Activated CD4-positive, alpha-beta T cell treated with anti-CD3 and anti-CD28 coated beads for 1 hour (primary cell): ENCODE measurements around the gene NOS1AP.
"Not testable (repeated sequence)": the region's sequence is repeated elsewhere in the genome, so short reads cannot be mapped to it uniquely, and the experiment has no call there.

Experiments used
- DNase-seq: peaks from one replicate; pipeline ENCODE4 v3.0.0-alpha.2; 2020

NOS1AP gene

DNA sequence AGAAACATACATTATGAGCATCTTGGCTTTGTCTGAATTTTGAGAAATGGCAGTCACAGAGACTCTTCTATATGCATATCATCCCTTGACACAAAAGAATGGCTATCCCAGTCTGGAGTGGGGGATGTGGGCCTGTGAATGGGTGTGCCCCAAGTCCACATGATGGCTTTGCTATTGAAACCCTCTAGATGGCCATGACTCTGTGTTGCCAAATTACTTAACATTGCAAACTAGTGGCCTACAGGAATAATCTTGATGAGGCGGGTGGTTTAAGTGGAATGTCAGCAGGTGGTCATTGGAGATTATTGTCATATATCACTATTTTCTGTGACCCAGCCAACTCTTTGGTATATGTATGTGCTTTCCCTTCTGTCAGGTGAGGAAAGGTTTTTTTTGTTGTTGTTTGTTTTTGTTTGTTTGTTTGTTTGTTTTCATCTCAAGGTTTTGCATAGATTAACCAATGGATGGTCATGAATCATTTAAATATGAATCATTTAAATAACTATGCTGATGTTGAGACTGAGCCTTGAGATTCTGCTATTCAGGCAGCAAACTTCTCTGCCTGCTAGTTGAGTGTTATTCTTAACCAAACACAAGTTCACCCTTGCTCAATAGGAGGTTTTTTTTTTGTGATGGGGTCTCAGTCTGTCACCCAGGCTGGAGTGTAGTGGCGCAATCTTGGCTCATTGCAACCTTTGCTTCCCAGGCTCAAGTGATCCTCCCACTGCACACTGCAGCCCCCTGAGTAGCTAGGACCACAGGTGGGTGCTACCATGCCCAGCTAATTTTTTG lies 103.0 kb downstream of the NOS1AP start:
- no peak for DNase-seq

- DNase-seq = not testable (repeated sequence)
Measured at GRCh38 chr1:162173607-162174006, 104.1 kb downstream of the NOS1AP start.

- DNase-seq = not testable (repeated sequence)
Measured at GRCh38 chr1:162174027-162174426, 104.5 kb downstream of the NOS1AP start.

DNA sequence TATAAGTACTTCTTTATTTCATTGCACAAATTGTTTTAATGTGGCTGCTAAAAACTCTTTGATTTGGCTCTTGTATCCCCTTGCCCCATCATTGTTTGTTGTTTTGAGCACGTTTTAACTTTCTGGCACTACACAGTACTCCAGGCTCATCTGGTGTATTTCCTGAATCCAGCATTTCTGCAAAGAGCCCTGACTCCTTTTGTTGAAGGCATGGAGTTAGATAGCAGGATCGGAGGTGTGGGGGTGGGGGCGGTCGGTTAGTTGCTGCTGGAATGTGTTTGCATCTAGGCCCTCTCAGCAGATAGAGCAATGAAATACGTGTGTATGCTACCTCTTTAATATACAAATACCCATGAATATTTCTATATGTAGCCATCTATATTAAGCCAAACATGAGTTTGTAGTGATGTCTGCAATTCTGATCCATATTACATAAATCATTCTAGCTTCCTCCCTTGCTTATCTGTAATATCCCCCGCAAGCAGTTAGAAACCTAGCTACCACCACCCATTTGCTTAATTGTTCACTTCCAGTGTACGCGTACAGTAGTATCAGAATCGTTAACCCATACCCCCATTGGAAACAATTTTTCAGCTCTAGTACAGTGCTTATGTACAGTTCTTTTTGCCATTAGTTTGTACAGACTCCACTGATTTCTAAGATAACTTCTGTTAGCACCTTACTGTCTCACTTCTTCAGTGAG lies 106.0 kb downstream of the NOS1AP start:
- no peak for DNase-seq

DNA sequence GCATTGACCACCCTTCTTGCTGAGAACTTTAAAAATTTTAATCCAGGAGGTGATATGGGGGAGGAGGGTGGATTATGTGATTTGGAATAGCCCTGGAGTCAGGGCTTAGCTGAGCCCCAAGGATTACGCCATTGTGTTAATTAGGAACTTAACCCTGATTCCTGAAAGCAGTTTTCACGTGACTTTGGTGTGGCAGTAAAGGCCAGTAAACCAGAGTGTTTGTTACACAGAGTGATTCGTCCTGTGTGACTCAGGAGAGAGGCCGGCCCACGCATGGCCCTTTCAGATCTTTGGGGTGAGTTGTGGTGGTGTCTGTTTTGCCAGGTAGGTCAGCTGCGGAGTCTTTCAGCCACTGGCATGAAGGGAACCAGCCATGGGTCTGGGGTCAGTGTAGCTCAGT lies 107.6 kb downstream of the NOS1AP start:
- no peak for DNase-seq

GRCh38 chr1:162178432-162178831 lies 108.9 kb downstream of the NOS1AP start:
- no peak for DNase-seq

- no peak for DNase-seq
Measured at GRCh38 chr1:162179121-162179520, 109.6 kb downstream of the NOS1AP start.

DNA sequence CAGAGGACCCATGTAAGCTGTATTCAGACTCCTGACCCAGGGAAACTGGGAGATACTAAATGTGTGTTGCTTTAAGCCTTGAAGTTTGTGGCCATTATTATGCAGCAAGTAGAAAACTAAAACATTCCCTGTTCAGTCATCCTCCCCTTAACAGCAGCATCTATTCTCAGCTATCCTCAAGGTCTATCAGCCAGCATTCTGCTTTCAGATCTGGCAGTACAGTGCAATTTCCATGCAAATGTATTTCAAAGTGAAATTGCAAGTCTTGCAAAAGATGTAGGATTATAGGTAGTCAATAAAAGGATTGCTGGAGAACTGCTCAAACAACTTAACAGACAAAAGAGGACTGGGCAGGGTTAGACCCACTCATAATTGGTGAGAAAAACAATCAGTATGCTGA lies 111.3 kb downstream of the NOS1AP start:
- DNase-seq = no peak

- no peak for DNase-seq
Measured at GRCh38 chr1:162182090-162182489, 112.6 kb downstream of the NOS1AP start.

DNA sequence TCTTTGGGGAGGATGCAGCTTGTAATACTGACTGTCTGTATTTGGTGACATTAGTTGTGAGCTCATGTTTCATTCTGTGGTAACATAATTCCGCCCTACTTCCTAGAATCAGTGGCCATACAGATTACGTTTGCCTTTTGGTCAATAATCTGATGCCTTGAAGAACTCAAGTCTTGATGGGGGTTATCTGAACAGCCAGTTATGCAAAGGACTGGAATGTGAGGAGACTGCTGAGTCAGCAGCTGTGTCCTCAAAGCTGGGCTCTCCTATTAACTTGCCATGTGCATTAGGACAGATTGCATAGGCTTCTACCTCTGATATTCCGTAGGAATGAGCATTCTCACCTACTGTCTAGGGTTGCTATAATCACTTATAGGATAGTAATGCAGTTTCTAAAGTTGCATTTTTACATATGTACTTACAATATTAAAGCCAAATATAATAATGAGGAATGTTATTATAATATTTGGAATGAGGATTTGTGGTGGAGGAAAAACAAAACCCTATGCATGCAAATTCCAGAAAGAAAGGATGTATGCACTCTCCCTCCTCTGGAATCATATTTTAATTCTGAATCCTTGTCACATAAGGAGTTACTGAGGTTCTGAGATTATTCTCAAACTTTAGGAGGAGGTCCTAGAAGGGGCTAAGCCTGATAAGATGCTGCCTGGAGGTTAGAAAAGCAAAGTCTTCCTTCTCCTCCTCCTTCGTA lies 116.0 kb downstream of the NOS1AP start:
- DNase-seq = no peak

- no peak for DNase-seq
Measured at GRCh38 chr1:162186026-162186374, 116.5 kb downstream of the NOS1AP start.

DNA sequence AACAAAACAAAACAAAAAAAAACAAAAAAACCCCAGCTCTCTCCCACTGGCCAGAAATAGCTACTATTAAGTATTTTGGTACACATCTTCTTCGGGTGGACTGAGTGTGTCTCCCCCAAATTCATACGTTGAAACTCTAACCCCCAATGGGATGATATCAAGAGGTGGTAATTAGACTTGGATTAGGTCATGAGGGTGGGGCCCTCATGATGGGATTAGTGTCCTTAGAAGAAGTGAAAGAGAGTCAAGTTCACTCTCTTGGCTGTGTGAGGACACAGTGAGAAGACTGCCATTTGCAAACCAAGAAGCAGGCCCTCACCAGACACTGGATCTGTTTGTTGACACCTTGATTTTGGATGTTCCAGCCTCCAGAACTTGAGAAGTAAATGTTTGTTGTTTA lies 116.9 kb downstream of the NOS1AP start:
- DNase-seq = no peak

DNA sequence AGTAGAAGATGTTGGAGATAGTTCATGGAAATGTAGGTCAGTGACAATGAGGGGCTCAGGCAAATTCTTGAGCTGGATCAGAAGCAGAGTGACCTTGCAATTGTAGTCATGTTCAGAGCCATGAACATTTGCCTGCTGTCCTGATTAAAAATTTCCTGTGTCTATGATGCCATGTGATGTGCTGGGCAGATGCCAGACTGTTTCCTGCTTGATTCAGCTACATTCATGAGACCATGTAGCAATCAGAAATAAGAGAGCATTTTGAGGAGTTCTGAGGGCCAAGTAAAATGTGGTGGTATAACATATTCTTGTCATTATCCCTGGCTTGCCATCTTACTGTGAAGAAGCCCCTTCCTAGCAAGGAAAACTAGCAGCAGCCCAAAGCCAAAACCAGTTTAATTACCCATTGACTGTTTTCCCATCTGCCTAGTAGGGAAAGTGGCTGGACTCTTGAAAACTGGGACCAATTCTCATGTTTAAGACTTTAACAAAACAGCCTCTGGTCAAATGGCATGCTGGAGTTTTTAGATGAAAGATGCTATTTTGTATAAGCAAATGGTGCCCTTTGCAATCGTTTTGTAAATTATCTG lies 118.3 kb downstream of the NOS1AP start:
- DNase-seq = no peak

GRCh38 chr1:162189345-162189744 lies 119.9 kb downstream of the NOS1AP start:
- DNase-seq = no peak

GRCh38 chr1:162191396-162192305 lies 122.2 kb downstream of the NOS1AP start:
- DNase-seq = no peak

DNA sequence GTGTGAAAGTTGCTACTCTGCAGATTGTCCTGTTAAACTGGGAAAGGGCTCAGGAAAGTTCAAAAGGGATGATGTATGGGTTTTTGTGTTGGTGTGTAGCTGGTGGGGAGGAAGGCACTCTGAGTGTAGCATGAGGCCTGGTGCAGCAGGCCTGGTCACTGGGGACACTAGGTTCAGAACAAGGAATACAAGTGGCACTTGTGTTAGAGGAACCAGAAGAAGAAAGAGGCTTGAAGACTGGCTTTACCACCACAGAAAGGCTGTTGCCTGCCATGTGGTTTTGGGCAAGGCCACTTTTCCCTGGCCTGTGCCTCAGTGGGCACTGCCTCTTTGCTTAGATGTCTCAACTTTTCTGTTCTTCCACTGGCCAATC lies 122.8 kb downstream of the NOS1AP start:
- no peak for DNase-seq

- no peak for DNase-seq
Measured at GRCh38 chr1:162192763-162193162, 123.3 kb downstream of the NOS1AP start.

DNA sequence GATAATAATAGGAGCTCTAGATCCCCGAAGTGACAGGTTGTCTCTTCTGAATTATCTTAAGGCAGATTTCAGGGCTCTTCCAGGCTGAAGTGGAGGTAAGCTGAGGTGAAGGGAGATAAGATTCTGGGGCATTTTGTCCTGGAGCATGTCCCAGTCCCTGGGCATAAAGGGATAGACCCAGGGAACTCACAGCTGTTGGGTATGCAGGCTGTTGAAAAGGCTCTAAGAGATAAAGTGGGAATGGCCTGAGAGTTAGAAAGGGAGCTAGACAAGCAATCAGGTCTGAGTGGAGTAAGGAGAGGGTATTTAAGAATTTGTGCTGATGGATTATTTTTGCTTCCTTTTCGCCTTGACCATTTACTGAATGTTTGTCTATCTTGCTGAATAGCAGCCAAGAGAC lies 123.7 kb downstream of the NOS1AP start:
- DNase-seq = no peak

- DNase-seq = no peak
Measured at GRCh38 chr1:162193815-162194214, 124.3 kb downstream of the NOS1AP start.

GRCh38 chr1:162195567-162195966 lies 126.1 kb downstream of the NOS1AP start:
- no peak for DNase-seq

DNA sequence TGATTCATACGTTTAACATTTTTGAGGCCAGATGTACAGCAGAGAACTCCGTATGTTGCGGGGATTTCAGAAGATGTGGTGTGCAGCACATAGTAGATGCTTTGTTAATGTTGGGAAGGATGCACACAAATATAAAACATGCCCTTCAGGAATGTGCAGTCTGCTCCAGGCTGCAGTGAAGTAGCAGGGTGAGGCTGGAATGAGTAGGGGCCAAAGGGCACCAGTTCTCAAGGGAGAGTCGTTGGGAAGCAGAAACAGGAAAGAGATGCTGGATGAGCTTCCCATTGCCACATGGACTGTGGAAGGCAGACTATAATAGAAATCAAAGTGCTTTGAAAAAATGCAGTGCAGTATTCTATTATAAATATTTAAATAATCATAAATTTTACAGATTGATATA lies 126.9 kb downstream of the NOS1AP start:
- DNase-seq = no peak

GRCh38 chr1:162197041-162197531 lies 127.6 kb downstream of the NOS1AP start:
- DNase-seq = no peak
